HPDE6-E6E7 (cell line): ENCODE measurements around the gene PXT1.
A peak's percentile ranks its signal among the peaks of the same experiment; 100 is the strongest.

Source experiments
- DNase-seq: peaks from one replicate; pipeline ENCODE4 v3.0.0; 2011; ENCODE audit warnings: missing footprints; ENCODE audit errors: extremely low spot score

The PXT1 gene

DNA sequence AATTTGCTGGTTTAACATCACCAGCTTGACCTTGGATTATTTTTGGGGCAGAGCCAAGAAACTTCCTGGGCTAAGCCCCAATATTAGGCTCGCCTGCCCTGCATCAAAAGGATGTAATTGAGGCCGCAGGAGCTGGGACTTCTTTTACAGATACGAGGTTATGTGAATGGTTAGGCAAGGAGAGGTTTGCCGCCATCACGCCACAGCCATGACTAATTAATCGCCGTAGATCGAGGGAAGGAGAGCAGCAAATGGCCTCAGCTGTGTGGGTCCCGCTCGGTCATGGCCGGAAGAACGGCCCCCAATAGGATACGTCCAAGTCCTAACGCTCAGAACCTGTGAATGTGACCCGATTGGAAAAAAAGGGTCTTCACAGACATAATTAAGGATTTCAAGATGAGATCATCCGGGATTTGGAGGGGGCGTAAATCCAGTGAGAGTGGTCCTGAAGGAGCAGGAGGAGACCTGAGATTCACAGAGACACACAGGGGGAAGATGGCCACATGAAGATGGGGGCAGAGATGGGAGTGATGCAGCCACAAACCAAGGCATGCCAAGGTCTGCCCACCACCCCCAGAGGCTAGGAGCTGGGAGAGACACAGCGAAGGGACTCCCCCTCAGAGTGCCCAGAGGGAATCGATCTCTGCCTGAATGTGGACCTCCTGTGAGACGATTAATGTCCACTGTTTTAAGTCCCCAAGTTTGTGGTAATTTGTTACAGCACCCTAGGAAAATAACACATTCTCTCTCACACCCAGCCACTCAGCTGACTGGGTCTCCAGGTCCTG is 96.0 kb downstream of the PXT1 start:
- DNase-seq = no peak

DNA sequence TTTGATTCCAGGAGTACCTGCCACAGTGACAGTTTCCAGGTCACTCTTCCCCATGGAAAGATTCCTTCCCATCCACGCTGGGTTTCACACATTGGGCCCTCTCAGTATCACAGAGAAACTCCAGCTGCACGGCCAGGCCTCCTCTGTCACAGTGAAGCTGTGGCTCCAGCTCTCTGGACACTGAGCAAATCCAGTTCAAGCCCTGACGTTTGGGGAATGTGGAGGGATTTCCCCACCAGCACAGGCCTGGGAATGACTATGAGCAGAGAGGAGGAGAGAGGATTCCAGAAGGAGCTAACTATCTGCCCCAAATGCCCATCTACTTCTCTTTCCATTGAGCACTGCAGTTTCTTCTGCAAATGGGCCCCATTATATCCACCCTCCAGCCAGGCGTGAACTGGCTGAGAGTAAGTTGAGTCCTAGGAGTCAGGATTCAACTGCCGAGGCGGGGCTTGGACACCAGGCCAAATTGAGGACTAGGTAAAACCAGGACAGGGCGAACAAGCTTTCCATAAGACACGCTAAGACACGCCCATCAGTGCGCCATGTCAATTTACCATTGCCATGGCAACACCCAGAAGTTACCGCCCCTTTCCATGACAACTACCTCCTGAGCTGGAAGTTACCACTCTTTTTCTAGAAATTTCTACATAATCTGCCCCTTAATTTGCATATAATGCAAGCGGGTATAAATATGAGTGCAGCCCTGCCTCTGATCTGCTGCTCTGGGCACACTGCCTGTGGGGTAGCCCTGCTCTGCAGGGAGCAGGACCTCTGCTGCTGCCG is 96.8 kb downstream of the PXT1 start:
- no peak for DNase-seq

DNA sequence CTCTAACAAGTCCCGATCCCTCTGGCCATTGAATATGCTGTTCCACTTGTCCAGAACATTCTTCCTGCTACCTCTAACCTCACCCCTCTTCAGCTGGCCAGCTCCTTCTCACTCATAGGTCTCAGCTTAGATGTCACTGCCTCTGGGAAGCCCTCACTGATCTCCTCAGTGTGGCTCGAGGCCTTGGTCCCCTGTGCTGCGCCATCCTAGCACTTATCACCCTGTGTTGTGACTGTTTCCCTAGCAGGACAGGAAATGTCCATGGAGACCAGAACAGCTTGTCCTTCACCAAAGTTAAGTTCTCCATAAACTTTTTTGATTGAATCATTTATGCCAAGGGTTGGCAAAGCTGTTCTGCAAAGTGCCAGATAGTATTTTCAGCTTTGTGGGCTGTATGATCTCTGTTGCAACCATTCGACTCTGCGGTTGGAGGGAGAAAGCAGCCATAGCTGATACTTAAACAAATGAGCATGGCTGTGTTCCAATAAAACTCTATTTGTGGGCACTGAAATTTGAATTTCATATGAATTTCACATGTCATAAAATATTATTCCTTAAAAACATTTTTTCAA is 99.5 kb downstream of the PXT1 start:
- DNase-seq = no peak

DNA sequence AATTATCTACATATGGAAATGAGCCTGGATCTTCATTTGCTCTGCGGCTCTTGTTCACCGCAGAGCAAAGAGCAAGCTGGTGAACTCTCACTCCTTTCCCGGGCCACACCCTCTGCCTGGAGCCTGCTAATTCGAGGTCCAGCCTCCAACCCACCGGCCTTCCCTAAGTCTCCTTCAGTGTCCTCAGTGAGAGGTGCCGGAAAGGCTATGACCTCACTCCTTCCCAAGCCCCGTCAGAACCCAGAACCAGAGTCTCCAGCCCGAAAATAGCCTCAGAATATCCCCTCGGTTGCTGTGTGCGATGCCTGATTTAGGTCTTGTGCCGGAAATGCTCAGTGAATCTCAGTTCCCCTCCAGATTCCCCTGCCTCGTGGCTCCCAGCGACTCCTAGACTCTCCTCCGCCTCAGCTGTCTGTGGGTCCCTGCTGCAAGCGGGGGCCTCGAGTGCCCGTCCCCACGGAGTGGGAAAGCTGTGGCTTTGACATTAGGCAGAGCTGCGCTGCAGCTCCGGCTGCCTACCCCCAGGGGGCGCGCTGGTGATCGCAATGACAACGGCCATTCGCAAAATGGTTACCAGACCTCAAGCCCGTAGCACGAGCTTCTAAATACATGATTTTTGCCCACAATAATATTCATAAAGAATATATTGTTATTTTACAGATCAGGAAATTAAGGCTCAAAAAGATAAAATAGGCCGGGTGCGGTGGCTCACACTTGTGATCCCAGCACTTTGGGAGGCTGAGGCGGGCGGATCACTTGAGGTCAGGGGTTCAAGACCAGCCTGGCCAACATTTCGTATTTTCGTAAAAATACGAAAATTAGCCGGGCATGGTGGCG is 101.8 kb downstream of the PXT1 start:
- DNase-seq = peak; percentile 70
